Left renal pelvis (tissue), 4 donors: ENCODE data around the gene BRIP1. TPM values are rescaled to one million over a fixed set of nuclear protein-coding genes. Genes with fewer than 3 reads are reported as not detected.

Experiments
- DNase-seq, 4 donors: peaks; one replicate each; pipeline ENCODE4 v3.0.0-alpha.2; 2013; ENCODE audit warnings: low read depth in 4 of 4, low spot score in 3 of 4
- polyA plus RNA-seq, 4 donors: library from polyadenylated mRNA; unstranded; fragments of 120-200 nt; gene quantifications; one replicate each; pipeline ENCODE4 v1.2.1, GENCODE V29; 2013; ENCODE audit not compliant: insufficient read length in 4 of 4

Gene BRIP1
- polyA plus RNA-seq, 4 donors, result 8.3 to 12.5 (median 10.5) TPM

- no peak for DNase-seq
These were observed 93.3 kb downstream of the BRIP1 start for GRCh38 chr17:61770043-61770442.

DNA sequence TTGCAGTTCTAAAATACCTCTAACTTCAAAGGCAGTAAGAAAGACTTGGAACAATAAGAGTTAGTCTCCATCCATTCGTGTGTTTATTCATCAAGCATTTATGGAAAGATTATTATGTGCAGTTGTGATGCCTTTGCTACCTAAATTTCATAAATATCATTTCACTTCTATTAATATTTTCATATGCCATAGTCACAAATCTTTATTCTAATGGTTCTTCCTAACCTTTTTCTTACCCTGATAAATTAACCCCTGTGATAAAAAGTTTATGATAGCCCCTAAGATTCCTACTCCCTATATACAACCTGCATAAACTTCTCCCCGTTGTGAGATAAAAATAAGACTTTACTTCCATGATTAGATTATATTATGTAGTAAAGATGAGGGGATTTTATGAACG, 94.9 kb downstream of the BRIP1 start:
- no peak for DNase-seq

- DNase-seq, result no peak
These were observed 96.8 kb downstream of the BRIP1 start for GRCh38 chr17:61766520-61766919.

DNA sequence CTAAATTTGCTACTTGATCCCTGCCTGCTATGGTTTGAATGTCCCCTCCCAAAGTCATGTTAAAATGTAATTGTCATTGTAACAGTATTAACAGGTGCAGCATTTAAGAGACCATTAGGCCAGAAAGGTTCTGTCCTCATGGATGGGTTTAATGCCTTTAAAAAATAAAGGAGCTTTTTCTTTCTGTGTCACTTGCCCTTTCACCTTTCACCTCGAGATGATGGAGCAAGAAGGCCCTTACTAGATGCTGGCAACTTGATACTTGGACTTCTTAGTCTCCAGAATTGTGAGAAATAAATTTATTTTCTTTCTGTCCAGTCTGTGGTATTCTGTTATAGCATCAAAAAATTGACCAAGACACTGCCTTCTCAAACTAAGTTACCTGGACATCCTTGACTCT, 98.5 kb downstream of the BRIP1 start:
- no peak for DNase-seq

DNA sequence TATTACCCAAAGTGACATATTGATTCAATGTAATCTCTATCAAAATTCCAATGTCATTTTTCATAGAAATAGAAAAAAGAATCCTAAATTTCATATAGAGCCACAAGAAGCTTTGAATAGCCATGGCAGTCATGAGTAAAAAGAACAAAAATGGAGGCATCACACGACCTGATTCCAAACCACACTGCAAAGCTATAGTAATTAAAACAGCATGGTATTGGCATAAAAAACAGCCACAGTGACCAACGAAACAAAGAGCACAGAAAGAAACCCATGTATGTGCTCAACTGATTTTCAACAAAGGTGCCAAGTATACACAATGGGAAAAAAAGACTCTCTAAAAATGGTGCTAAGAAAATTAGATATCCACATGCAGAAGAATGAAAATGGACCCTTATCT, 101.5 kb downstream of the BRIP1 start:
- no peak for DNase-seq

- DNase-seq, result no peak
These were observed 104.0 kb downstream of the BRIP1 start for GRCh38 chr17:61759362-61759761.

GRCh38 chr17:61758430-61758829, 104.9 kb downstream of the BRIP1 start:
- no peak for DNase-seq

DNA sequence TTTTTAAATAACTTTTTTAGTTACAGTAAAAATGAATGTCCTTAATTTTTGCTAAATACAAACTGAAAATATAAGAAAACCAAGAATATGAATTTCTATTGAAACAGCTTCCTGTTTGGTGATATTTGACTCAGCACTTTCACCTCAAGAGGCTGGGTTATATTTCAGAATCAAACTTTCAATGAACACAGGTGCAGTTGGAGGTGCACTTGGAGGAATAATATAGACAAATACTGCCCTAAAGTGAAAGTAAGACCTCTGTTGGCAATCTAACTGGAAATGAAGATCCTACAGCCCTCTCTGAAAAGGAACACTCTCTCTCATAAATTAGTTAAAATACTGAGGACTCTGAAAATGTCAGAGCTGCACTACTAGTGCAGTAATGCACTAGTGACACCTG, 106.2 kb downstream of the BRIP1 start:
- DNase-seq, result no peak

- DNase-seq, result no peak
These were observed 106.8 kb downstream of the BRIP1 start for GRCh38 chr17:61756561-61756960.

DNA sequence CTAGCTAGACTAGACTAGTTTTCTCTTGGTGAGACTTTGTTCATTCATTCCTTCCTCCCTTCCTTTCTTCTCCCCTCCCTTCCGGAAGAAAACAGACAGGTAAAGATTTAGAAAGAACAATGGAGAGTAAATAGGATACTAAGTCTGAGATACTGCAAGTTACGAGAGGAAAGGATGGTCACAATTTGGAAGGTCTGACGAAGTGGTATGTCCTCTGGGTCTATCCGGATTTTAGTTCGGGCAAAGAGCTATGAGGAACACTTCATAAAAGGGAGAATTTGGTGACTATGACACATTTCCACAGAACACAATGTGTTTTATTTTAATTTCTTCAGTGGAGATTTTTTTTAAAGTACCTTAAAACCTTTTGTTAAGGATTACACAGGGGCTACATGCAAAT, 107.7 kb downstream of the BRIP1 start:
- DNase-seq, result no peak

DNA sequence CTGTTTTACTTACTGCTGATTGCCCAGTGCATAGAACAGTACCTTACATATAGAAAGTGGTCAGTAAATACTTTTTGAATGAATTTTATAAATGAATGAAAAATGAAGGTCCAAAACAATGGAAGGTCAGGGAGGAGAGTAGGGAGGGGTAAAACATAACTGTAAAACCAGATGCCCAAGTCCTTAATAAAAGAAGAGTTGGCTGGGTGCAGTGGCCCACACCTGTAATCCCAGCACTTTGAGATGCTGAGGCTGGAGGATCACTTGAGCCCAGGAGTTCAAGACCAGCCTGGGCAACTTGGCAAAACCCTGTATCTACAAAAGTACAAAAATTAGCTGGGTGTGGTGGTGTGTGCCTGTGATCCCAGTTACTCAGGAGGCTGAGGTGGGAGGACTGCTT, 108.2 kb downstream of the BRIP1 start:
- DNase-seq, result no peak

GRCh38 chr17:61754124-61754523, 109.2 kb downstream of the BRIP1 start:
- no peak for DNase-seq

DNA sequence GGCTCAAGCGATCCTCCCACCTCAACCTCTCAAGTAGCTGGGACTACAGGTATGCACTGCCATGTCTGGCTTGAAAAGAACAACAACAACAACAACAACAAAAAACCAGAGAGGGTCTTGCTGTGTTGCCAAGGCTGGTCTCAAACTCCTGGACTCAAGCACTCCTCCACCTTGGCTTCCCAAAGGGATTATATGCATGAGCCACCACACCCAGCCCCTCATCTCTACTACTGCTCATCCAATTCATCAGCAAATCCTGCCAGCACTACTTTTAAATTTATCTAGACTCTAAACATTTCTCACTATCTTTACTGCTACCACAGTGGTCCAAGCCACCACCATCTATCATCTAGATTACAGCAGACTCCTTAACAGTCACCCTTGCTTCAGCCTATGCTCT, 109.6 kb downstream of the BRIP1 start:
- DNase-seq, result no peak

- DNase-seq, result no peak
These were observed 112.7 kb downstream of the BRIP1 start for GRCh38 chr17:61750656-61751055.

GRCh38 chr17:61749823-61750404, 113.4 kb downstream of the BRIP1 start:
- no peak for DNase-seq

DNA sequence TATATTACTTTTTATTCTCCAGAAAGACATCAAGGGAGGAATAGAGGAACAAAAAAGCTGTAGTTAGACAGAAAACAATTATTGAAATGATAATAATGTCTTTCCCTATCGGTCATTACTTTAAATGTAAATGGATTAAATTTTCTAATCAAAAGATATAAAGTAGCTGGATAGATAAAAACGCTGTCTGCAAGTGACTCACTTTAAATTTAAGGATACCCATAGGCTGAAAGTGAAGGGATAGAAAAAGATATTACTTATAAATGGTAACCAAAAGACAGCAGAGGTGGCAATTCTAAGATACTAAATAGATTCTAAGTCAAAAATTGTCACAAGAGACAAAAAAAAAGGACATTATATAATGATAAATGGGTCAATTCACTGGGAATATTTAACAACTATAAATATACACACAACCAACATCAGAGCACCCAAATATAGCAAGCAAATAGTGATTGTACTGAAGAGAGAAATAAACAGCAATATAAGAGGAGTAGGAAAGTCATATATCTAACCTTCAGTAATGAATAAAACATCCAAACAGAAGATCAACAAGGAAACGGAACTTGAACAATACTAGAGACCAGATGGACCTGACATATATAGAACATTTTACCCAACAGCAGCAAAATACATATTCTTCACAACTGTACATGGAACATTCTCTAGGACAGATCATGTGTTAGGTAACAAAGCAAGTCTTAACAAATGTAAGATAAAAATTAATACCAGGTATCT, 116.9 kb downstream of the BRIP1 start:
- DNase-seq, result no peak

DNA sequence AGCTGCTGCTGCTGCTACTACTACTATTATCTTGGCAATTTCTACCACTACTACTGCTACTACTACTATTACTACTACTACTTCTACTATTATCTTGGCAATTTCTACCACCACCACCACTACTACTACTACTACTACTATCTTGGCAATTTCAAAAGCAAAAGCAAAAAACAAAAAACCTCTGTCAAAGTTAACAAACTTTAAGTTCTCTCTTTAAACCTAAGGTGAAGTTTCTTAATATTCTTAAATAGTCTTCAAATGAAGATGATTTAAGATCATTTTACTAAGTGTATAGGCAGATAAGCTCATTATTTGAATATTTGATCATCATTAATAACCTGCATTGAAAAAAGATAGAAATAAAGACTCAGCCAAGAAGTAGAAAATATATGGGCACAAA, 118.5 kb downstream of the BRIP1 start:
- DNase-seq, result no peak

GRCh38 chr17:61744252-61744651, 119.1 kb downstream of the BRIP1 start:
- DNase-seq, result no peak

- no peak for DNase-seq
These were observed 119.6 kb downstream of the BRIP1 start for GRCh38 chr17:61743766-61744165.

GRCh38 chr17:61739002-61739401, 124.3 kb downstream of the BRIP1 start:
- DNase-seq, result no peak

DNA sequence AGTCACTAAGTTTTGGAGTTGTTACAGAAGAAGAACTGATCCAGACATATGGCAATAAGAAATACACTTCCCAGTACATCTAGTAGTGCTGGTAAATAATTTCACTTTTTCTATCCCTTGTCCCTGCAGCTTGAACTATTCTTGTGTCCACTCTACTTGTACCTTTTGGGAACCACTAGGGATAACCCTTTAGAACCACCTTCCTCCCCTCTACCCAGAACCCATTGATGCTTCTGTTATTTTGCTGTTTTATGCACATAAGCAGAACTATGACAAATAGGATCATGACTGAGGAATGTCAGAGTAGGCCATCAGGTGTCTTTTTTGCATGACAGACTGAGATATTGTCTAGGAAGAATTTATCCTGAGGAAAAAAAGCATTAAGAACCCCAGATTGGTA, 125.1 kb downstream of the BRIP1 start:
- no peak for DNase-seq

- DNase-seq, result no peak
These were observed 125.5 kb downstream of the BRIP1 start for GRCh38 chr17:61737820-61738219.

- no peak for DNase-seq
These were observed 126.9 kb downstream of the BRIP1 start for GRCh38 chr17:61736438-61736837.
